Fibroblast of skin of right biceps (primary cell): ENCODE measurements around the gene H2BK1.
A peak's percentile ranks its signal among the peaks of the same experiment; 100 is the strongest.

Experiments used
- DNase-seq: peaks from one replicate; pipeline ENCODE4 v3.0.0-alpha.2; 2013

Gene H2BK1

DNA sequence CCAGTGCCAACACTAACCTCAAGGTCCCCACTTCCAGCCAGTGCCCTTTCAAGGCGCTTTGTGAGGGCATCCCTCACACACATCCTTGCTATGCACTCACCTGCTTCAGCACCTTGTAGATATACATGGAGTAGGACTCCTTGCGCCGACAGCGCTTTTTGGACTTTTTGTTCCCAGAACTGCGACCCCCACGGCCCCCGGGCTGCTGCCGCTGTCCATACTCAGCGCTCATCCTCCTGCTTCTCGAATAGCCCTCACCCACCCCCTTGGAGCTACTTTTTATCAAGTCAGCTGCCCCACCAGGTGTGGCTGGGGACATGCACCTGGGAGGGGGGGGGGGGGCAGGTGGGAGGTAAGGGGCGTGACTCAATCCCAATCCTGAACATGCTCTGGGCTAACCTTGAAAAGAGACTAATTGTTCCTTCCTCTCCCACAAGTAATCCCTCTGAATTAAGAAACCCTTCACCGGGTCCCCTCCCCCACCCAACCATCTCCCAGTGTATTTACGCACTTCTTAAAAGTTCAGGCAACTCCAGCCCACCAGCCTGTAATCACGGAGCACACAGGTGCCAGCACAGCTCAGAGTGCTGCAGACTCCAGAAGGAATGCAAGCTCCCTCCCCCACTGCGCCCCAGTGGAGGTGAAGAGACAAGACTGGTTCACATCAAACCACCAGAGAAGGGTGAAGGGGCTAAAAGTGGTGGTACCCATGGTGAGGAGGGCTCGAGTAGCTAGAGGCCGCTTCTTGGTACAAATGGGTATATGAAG, at the start of gene H2BK1:
Gene H2BK1 (minus strand): TSS at position 402 of the 768 bp plus-strand sequence. CDS start 170 bp downstream, at position 232.
- DNase-seq: no peak

DNA sequence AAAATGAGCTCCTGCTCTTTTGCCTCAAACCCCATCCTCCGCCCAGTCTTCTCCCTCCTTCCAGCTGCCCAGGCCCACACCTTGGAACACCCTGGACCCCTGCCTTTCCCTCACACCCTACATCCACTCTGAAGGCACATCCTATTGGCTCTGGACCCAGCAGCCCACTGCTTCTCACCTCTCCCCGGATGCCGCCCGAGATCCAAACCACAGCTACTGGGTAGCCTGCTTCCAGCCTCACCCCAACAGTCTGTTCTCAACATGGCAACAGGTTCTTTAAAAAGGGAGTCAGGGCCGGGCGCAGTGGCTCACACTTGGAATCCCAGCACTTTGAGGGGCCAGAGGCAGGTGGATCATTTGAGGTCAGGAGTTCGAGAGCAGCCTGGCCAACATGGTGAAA, 47.7 kb upstream of the H2BK1 start:
- DNase-seq: no peak

DNA sequence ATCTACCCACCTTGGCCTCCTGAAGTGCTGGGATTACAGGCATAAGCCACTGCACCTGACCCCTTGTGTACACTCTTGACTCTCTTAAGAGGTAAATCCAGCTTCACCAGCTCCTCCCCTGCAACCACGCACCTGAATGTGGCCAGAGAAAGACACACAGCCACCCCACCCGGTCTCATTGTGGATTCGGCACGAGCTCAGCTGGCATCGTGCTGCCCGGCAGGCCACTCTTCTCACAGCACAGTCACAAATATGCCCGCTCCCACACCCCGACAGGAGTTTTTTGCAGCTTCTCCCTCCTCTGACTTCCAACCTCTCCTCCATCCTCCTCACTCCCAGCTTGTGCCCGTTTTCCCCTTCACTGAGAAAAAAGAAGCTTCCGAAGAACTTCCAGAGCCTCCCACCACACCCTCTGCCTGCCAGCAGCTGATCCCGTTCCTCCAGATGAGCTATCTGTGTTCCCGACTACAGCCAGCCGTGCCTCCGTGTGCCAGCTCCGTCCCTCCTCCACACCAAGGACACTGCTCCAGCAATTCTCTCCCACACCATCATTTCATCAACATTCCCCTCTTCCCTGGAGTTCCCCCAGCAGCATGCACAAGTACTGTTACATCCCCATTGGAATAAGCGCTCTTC, 46.2 kb upstream of the H2BK1 start:
- no peak for DNase-seq

DNA sequence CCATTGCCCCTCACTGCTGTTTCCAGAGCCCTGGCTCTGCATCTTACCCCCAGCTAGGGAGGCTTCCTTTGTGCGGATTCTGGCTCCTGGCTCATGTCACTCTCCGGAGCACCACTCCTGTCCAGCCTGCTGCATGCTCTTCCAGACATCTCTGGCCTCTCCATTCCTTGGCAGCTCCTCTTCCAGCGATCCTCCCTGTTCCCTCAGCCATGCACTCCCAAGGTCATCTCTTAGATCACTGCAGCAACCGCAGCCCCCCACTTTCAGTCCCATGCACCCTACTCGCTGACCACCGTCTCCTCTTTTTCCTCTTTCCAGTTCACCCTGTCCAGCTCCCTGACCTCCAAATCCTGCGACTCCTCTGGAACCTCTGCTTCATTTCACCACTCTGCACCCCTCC, 45.1 kb upstream of the H2BK1 start:
- DNase-seq: no peak

DNA sequence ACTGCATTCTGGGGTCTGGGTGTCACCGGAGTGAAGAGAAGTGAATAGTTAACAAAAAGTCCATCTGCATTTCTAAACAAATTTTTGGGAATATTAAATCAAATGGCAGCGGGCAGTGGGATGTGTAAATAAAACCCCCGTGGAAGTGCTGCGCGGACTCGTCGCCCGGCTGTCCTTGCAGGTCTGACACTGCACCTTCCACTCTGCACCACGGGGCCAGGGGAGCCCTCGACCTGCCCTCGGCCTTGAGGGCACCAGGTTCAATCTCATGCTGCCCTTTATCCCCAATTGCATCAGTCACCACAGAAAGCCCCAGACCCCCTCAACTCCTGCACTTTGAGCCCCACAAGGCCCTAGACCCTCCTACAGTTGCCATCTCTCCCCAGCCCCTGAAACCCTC, 44.6 kb upstream of the H2BK1 start:
- DNase-seq: no peak

DNA sequence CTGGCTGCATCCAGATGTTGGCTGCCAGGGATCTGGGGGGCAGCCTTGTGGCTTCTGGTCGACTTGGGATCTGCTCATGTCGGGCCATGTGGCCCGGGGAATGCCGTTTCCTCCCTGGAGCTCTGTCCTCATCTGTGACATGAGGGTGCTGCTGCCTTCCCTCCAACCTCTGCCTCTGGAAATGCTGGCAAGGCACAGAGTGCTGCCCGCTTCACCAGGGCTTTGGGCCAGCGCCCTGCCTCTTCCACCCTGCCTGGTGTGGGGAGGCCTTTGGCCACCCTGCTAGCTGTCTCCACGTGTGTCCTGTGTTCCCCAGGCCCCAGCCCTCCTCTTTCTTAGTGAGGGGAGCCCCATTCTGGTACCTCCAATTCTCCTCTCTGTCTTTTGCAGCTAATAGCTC, 44.0 kb upstream of the H2BK1 start:
- DNase-seq: no peak

DNA sequence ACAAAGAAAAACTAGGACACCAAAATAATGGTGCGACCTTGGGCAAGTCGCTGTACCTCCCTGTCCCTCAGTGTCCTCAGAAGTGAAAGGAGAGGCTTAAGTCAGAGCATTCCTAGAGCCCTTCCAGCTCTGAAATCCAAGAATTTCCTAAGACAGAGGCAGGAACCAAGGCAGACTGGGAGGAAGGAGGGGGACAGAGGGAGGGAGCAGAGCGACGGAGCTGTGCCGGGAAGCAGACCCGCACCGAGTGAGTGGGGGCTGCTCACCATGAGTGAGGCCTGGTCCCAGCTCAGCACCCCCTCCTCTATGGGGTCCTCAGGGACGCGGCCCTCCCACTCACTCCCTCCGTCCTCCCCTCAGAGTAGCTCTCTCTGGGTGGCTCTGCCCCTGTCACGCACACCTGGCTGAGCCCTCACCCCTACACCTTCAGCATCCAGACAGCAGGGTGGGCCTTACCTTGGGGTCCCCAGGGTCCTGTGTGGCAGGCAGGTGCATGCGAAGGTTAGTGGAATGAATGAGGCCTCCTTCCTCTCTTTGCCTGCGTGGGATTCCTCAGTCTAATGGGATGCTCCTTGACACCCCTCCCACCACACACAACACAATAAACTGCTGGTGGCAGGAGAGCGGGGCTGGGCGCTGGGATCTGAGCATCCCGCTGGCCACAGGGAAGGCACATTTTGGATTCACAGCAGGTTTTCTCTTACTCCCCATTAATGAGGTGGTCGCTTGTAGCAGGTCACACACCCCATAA, 42.8 kb upstream of the H2BK1 start:
- peak; percentile 15 for DNase-seq

DNA sequence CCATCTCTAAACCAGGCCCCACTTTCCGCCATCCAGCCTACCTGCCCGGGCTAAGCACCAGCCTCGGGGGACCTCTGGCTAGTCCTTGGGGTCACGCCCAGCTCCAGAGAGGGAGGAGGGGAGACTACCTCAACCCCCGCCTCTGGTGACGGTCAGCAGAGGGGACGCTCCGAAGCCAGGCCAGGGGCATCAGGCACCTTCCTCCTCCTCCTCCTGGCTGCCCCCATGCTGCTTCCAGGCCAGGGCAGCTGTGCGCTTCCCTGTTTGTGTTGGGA, 42.2 kb upstream of the H2BK1 start:
- DNase-seq: no peak

DNA sequence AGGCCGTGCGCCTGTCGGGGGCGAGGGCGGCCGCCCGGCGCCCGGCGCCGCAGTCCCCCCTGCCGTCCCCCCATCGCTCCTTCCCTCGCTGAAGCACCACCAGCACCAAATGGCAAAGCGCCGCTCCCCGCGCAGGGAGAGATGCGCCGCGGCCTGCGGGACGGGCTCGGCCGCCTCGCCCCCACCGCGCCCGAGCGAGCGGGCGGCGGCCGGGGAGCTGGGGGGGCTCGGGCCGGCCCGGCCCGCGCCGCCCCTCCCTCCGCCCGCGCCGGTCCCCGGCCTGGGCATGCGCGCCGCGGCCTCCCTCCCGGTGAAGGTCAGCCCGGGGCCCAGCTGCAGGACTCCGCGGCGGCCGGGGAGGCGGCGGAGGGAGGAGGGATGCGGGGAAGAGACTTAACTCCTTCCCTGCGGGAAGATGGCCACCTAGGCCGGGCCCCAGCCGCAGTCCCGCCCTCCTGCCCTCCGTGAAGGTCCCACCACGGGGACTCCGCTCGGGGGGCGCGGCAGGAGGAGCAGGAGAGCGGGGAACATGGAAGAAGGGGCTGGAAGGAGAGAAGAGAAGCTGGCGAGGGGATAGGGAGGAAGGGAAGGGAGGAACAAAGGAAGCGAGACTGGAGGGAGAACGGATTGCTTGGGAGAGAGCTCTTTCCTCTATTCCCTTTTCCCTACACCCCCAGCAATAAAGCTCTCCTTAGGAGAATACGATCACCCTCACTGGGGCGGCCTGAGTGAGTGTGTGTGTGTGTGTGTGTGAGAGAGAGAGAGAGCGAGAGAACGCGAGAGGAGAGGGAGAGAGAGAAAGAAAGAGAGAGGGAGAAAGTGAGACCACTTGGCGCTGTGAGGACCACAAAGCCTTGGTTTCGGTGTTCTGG, 41.6 kb upstream of the H2BK1 start:
- peak; percentile 79 for DNase-seq

DNA sequence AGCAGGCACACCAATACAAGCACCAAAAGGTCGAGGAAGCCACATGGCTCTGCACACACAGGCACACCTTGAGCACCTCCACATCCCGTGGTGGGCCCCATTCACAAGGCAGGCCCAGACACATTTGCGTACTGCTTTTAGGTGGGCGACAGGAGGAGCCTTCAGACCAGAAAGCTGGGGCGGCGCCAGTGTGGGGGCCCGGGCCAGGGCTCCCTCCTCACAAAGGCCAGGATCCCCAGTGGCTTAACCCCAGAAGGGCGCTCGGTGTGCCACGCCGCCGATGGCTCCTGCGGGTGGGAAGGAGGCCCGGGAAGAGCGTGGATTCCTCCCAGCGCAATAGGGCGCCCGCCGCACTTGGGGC, 41.0 kb upstream of the H2BK1 start:
- DNase-seq: no peak

DNA sequence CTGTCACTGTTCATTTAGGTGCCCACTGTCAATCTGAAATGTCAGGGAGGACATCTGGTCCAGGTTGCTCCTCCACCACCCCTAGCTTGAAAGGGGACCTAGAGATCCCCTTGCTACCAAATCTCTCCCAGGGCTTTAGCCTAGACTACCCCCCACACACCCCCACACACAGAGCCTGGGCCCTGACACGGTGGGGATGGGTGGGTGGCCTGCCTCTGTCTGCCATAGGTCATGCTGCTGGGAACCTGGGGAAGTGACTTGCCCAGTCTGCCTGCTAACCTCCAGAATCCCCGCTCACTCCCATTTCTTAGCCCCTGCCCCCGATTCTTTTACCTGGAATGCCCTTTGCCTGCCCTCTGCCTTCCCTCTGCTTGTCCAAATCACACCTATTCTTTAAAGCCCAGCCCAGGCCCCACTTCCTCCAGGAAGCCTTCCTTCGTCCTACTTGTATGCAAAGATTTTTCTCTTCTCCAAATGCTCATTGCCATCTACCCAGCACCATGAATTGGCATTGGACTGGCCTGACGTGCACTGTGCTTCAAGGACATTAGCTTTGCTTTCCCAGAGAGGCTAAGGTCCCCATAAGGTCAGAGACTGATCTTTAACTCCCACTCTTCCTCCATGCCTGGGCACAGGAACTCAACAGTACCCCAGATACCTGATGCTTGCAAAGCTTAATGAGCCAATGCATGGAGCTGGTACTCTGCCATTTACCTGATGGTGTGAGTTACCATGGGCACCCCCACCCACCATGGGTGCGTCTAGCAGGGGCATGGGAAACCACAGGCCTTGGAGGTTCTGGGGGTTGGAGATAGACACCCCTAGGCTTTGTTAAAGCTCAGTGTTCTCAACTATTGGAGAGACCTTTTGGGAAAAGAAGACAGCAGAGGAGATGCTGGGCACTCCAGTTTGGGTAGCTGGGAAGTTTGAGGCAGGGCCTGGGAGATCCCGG, 40.2 kb upstream of the H2BK1 start:
- no peak for DNase-seq

DNA sequence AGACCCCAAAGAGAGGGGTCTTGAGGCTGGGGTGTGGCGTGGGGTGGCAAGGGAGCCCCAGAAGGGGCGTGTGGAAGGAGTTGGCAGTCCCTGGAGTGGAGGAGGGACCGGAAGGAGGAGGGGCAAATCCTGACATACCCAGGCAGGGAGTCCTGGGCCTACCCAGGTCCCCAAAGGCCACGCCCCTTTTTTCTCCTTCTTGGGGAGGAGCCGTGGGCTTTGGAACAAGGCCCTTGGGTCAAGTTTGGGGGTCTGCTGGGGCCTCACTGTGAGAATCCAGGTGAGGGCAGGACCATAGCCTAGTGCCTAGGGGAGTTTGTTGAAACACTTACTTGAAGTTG, 39.4 kb upstream of the H2BK1 start:
- DNase-seq: peak; percentile 71

DNA sequence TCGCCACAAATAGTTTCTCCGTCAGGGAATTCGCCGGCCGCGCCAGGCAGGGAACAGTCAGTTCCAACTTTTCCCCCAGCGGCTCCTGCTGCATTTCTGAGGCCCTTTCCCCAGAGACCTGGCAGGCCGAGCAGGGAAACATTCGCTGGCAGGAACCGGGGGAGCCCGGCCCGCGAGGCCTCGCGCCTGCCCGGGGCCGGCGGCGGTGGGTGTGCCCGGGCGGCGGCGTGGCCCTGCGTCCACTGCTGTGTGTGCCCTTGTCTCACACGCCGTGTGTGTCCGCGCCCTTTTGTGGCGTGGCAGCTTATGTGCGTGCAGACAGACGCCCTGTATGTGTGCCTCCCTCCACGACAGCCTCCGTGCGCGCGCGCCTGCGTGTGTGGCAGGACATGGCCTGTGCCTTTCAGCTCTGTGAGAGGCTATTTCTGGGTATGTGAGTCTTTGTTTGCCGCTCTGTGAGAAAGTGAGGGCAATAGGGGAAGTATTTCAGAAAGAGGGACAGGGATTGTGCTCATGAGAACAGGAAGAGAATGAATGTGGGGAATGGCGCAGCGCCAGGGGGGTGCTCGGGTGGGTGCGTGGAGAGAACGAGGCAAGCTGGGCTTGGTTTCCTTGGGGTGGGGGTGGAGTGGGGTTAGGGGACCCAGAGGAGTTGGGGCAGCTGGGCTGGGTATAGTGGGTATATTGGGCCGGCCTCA, 38.9 kb upstream of the H2BK1 start:
- peak; percentile 66 for DNase-seq

DNA sequence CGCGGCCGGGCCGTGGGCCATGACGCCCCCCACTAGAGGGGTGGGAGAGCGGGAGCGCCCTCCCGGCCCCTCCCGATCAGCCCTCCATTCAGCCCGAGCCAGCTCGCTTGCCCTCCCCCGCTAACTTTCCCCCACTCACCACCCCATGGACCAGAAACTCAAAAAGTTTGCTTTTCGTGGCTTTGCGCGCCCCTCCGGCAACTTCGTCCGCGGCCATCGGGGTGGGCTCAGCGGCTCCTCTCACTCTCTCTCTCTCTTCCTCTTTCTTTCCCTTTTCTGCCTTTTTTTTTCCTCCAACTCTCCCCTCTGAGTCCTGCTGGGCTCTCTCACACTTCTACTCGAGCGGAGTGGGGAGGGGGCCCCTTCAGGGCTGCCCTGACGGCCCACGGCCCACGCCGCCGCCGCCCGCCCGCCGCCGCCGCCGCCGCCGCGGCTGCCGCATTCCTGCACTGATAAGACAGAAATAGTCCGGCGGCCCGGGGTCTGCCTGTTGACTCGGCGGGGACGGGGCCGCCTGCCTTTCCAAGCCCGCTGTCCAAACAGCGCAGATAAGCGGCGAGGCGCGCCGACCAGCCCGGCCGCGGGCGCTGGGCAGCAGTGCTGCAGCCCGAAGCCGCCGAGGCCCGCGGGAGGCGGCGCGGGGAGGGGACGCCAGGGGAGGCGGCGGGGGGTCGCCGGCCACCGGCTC, 38.2 kb upstream of the H2BK1 start, which contains the start of gene SMARCD3:
Gene SMARCD3 (minus strand): TSS at position 349 of the 688 bp plus-strand sequence. CDS start 132 bp downstream, at position 217.
- peak; percentile 76 for DNase-seq

DNA sequence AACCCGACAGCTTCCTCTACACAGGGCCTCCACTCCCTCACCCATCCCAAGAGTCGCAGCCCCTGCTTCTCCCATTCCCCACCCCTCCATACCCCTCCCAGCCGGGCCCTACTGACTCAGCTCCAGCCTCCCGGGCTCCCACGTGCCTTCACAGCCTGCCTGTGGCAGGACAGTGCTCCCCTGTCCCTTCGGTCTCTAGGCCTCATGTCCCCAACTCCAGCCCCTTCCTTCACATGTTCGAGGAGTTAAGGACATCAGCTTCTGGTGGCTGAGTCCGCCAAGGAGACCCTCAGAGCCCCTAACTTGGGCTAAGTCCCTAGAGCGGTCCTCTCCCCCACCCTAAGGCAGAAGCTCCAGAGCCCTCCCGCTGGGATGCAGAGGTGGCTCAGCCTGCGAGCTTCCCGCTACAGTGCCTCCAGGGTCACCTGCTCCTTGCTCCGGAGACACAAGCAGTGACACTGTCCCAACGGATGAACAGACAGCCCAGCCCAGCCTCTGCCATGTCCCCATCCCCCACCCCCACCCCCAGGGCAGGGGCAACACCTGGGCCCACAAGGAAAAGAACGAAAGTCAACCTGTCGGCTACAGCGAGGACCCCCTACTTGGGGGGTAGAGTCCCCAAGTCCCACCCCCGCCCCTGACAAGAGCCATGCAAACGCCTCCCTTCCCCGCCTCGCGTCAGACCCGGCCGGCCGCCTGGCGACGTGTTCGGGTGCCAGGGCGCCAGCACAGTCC, 37.5 kb upstream of the H2BK1 start:
- DNase-seq: peak; percentile 43

DNA sequence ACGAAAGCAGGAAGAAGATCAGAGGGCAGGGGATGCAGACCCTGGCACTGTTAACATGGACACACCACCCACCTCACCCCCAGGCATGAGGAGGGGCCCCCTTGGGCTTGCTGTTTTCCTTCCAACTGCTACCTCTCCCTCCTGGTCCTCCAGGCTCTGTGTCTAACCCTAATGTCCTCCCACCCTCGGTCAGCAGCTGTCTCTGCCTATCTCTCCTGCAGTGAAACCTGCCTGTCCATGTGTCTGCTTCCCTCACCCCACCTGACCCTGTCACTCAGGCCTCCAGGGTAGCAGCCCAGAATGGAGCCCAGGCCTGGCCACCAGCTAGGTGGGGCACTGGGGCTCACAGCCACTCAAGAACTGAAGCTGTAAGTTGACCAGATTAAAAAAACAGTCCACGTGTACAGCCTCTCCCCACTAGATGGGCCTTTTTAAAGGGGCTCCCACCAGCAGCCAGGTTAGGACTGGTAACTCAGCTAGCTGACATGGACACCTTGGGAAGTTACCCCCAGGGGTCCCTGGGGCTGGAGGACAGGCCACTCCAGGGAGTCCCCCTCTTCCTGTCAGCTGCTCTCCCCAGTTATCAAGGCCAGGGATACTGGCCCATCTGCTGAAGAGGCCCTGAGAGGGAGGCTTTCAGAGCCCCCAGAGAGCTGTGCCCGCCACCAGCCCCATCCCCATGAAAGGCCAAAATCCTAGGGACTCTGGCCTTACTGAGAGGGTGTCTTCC, 36.7 kb upstream of the H2BK1 start:
- DNase-seq: no peak

DNA sequence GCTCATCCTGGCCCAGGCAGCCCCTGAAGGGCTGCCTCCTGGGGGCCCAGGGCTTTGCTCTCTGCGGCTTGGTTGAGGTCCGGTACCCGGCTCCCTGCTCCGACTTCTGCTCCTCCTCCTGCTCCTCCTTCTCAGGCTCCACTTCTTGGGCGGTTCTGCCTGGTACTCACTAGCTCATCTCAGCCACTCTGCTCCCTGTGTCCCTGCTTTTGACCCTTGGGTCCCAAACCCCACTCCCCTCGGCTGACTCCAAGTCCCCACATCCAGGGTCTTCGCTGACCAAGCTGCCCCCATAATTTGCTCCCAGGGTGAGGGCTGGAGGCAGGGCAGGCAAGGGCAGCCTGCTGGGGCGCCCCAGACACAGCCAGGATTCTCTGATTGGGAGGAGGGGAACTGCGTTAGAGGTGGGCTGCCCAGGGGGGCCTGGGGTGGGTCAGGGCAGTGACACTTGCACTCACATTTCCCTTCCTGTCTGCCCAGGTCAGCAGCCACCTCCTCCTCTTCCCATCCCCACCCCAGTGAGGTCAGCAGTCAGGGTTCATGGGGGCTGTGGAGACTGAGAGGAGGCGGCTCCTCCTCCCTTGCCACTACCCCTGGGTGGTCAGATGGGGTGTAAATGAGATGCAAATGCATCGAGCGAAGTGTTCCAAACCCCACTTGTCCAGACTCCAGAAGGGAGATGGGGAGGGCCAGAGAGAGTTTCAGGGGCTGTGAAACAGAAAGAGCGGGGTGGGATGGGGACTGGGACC, 36.0 kb upstream of the H2BK1 start:
- DNase-seq: peak; percentile 17

DNA sequence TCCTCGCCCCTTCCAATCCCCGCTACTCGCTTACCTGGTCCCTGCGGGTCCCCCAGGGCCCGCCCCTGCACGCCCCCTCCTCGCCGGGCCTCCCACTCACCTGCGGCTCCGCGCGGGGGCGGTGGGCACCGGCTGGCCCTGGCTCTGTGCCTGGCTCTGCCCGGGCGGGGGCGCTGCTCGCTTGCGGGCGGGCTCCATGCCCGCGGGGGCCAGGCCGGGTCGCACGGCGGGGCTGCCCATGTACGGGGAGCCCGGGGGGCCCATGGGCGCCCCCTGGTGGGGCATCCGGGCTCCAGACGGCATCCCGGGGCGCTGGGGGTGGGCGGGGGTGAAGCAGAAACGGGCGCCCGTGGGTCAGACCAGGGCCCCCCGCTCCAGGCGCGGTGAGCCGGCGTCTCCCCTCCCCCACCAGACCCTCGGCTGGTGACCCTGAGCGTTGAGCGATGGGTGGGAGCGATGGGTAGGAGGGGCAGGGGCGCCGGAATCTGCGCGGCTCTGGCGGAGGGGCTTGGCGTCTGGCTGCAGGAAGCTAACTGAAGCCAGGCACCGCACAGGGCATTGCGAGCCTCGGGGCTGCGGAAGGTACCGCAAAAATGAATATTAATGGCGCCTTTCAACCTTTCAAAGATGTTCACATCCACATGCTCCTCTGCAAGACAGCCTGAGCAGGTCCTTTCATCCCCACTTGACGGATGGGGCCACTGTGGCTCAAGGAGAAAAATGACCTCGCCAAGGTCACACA, 35.2 kb upstream of the H2BK1 start:
- DNase-seq: peak; percentile 42
